ENCODE data around the gene SEMA3D.

SEMA3D gene

GRCh38 chr7:85126383-85126782, 60.5 kb downstream of the SEMA3D start:
- DNase-seq (ENCODE audit: low read depth in 1 of 2, low spot score in 1 of 2), result no peak

- DNase-seq (ENCODE audit: low read depth in 1 of 2, low spot score in 1 of 2), result no peak
Observed at GRCh38 chr7:85125651-85126131, 61.2 kb downstream of the SEMA3D start.

- DNase-seq (ENCODE audit: low read depth in 1 of 2, low spot score in 1 of 2), result no peak
Observed at GRCh38 chr7:85125176-85125575, 61.7 kb downstream of the SEMA3D start.

GRCh38 chr7:85119934-85120333, 66.9 kb downstream of the SEMA3D start:
- no peak for DNase-seq (ENCODE audit: low read depth in 1 of 2, low spot score in 1 of 2)

GRCh38 chr7:85115862-85116261, 71.0 kb downstream of the SEMA3D start:
- no peak for DNase-seq (ENCODE audit: low read depth in 1 of 2, low spot score in 1 of 2)

- DNase-seq (ENCODE audit: low read depth in 1 of 2, low spot score in 1 of 2), result no peak
Observed at GRCh38 chr7:85115006-85115405, 71.8 kb downstream of the SEMA3D start.

GRCh38 chr7:85114342-85114741, 72.5 kb downstream of the SEMA3D start:
- DNase-seq (ENCODE audit: low read depth in 1 of 2, low spot score in 1 of 2), result no peak

GRCh38 chr7:85111761-85112160, 75.1 kb downstream of the SEMA3D start:
- no peak for DNase-seq (ENCODE audit: low read depth in 1 of 2, low spot score in 1 of 2)

- no peak for DNase-seq (ENCODE audit: low read depth in 1 of 2, low spot score in 1 of 2)
Observed at GRCh38 chr7:85106719-85107118, 80.1 kb downstream of the SEMA3D start.

GRCh38 chr7:85104432-85105205, 82.2 kb downstream of the SEMA3D start:
- no peak for DNase-seq (ENCODE audit: low read depth in 1 of 2, low spot score in 1 of 2)

- no peak for DNase-seq (ENCODE audit: low read depth in 1 of 2, low spot score in 1 of 2)
Observed at GRCh38 chr7:85103962-85104361, 82.9 kb downstream of the SEMA3D start.

- DNase-seq (ENCODE audit: low read depth in 1 of 2, low spot score in 1 of 2), result no peak
Observed at GRCh38 chr7:85103357-85103756, 83.5 kb downstream of the SEMA3D start.

- no peak for DNase-seq (ENCODE audit: low read depth in 1 of 2, low spot score in 1 of 2)
Observed at GRCh38 chr7:85102813-85103350, 84.0 kb downstream of the SEMA3D start.

- no peak for DNase-seq (ENCODE audit: low read depth in 1 of 2, low spot score in 1 of 2)
Observed at GRCh38 chr7:85101347-85101746, 85.5 kb downstream of the SEMA3D start.

- no peak for DNase-seq (ENCODE audit: low read depth in 1 of 2, low spot score in 1 of 2)
Observed at GRCh38 chr7:85097844-85098243, 89.0 kb downstream of the SEMA3D start.

GRCh38 chr7:85095806-85096205, 91.0 kb downstream of the SEMA3D start:
- DNase-seq (ENCODE audit: low read depth in 1 of 2, low spot score in 1 of 2), result no peak

GRCh38 chr7:85095366-85095765, 91.5 kb downstream of the SEMA3D start:
- no peak for DNase-seq (ENCODE audit: low read depth in 1 of 2, low spot score in 1 of 2)

GRCh38 chr7:85094046-85094725, 92.7 kb downstream of the SEMA3D start:
- no peak for DNase-seq (ENCODE audit: low read depth in 1 of 2, low spot score in 1 of 2)

GRCh38 chr7:85091565-85091928, 95.3 kb downstream of the SEMA3D start:
- no peak for DNase-seq (ENCODE audit: low read depth in 1 of 2, low spot score in 1 of 2)

- no peak for DNase-seq (ENCODE audit: low read depth in 1 of 2, low spot score in 1 of 2)
Observed at GRCh38 chr7:85090919-85091564, 95.8 kb downstream of the SEMA3D start.

GRCh38 chr7:85090143-85090542, 96.7 kb downstream of the SEMA3D start:
- DNase-seq (ENCODE audit: low read depth in 1 of 2, low spot score in 1 of 2), result no peak

- DNase-seq (ENCODE audit: low read depth in 1 of 2, low spot score in 1 of 2), result no peak
Observed at GRCh38 chr7:85081846-85082245, 105.0 kb downstream of the SEMA3D start.
